Upper lobe of left lung (tissue), 6 donors: Measurements from ENCODE around the gene CDCA4. TPM values are rescaled to one million over a fixed set of nuclear protein-coding genes. Genes with fewer than 3 reads are reported as not detected.

ENCODE experiments used
- ATAC-seq, 2 donors: fragments of 200-7000 bp; cut with Tn5 transposase; one replicate each; pipeline ENCODE4 v1.9.1; 2022; ENCODE audit warnings: mild to moderate bottlenecking in 2 of 2, moderate library complexity in 2 of 2; ENCODE audit not compliant: low FRiP score in 2 of 2
- DNase-seq, 2 donors: peaks; one replicate each; pipeline ENCODE4 v3.0.0-alpha.2; 2019 to 2020
- H3K27ac ChIP-seq, 4 donors: fragments of 200-600 bp; sonication (generic); one replicate each; pipeline ENCODE4 v1.5.1; 2016 to 2019
- H3K27me3 ChIP-seq, 4 donors: fragments of 200-600 bp; sonication (generic); one replicate each; pipeline ENCODE4 v1.5.1; 2017 to 2019
- H3K36me3 ChIP-seq, 4 donors: fragments of 200-600 bp; sonication (generic); one replicate each; pipeline ENCODE4 v1.5.1; 2016 to 2019
- H3K4me1 ChIP-seq, 4 donors: fragments of 200-600 bp; sonication (generic); one replicate each; pipeline ENCODE4 v1.5.1; 2018 to 2019
- H3K4me3 ChIP-seq, 4 donors: fragments of 200-600 bp; sonication (generic); one replicate each; pipeline ENCODE4 v1.5.1; 2017 to 2019; ENCODE audit warnings: mild to moderate bottlenecking in 2 of 4, moderate library complexity in 1 of 4
- H3K9me3 ChIP-seq, 4 donors: fragments of 200-600 bp; sonication (generic); one replicate each; pipeline ENCODE4 v1.5.1; 2018 to 2019
- EP300 ChIP-seq, 4 donors: sonication (generic); formaldehyde crosslinking; IDR thresholded peaks; one replicate each; pipeline ENCODE4 v1.5.1; 2017; ENCODE audit warnings: antibody characterized with exemption in 4 of 4, control low read depth in 2 of 4
- POLR2A ChIP-seq, 4 donors: fragments of 450-650 bp; IDR thresholded peaks; one replicate each; pipeline ENCODE4 v1.5.1; 2016 to 2017; ENCODE audit warnings: antibody characterized with exemption in 4 of 4, mild to moderate bottlenecking in 2 of 4
- POLR2AphosphoS5 ChIP-seq, 2 donors: sonication (generic); formaldehyde crosslinking; IDR thresholded peaks; one replicate each; pipeline ENCODE4 v1.5.1; 2017; ENCODE audit warnings: antibody characterized with exemption in 2 of 2
- WGBS, 2 donors: methylation state at CpG; one replicate each; pipeline ENCODE4 v1.1.5; 2017 to 2018; 5-methylcytosine and 5-hydroxymethylcytosine counted together
- total RNA-seq, 6 donors: library from RNA; depleted of rRNA in 4 of 6; stranded (reverse); fragments of >200 nt in 4 of 6; gene quantifications; one replicate each; pipeline versions ENCODE4 v1.1.0 to v1.2.1, GENCODE V29; 2016 to 2021
- TF ChIP-seq, protein P1 (sequence below), 6 experiments: fragments of 450-650 bp in 4 of 6; fragments of 200-600 bp in 2 of 6; sonication (generic) in 2 of 6; IDR thresholded peaks; one replicate each; pipeline ENCODE4 v1.5.1; 2016 to 2019; ENCODE audit warnings: antibody characterized with exemption in 6 of 6
- donor health status: DM: no; HTN: no; CAD: no; lungs with moderate emphysema.
- donor health status: DM: no; HTN: yes; CAD: no; lungs with severe emphysema.

The CDCA4 gene
- total RNA-seq, 6 donors from 2014 or later, result 0.89 to 10.3 (median 6.6) TPM

DNA sequence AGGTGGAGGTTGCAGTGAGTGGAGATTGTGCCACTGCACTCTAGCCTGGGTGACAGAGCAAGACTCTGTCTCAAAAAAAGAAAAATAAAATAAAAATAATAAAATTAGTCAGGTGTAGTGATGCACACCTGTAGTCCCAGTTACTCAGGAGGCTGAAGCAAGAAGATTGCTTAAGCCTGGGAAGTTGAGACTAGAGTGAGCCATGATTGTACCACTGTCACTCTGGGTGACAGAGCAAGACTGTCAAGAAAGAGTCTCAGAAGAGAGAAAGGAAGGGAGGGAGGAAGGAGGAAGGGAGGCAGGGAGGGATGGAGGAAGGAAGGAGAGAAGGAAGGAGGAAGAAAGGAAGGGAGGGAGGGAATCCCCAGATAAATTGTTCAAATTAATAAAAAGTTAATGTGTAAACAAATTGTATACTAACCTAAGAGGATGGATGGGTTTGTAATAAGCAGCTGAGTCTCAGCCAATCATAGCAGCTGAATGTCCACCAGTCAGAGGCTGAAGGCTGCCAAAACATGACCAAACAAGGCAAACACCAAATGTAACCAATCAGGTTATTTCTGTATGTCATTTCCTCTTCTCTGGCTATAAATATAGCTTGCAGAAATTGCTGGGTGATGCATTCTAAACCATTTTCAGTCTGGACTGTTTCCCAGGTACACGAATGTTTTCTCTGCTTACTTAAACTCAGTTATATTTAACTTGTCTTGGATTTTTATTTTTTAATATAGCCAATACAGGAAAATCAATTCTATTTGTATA lies 6.1 kb upstream of the CDCA4 start:
- ATAC-seq (no peak), DNase-seq (no peak)
- no peak overlapping the region for H3K4me3 ChIP-seq
- H3K27ac ChIP-seq, result no peak overlapping the region
- H3K9me3 ChIP-seq, result no peaks in the 10 kb centered on the region
- H3K36me3 ChIP-seq, result no peaks in the 10 kb centered on the region
- peaks cover under 1 to 4% (median 2%) of the 10 kb centered on the region in 4 donors for H3K4me1 ChIP-seq
- no peak for TF ChIP-seq POLR2AphosphoS5 (IDR thresholded peaks at IDR 0.05)
- TF ChIP-seq, protein P1, sequence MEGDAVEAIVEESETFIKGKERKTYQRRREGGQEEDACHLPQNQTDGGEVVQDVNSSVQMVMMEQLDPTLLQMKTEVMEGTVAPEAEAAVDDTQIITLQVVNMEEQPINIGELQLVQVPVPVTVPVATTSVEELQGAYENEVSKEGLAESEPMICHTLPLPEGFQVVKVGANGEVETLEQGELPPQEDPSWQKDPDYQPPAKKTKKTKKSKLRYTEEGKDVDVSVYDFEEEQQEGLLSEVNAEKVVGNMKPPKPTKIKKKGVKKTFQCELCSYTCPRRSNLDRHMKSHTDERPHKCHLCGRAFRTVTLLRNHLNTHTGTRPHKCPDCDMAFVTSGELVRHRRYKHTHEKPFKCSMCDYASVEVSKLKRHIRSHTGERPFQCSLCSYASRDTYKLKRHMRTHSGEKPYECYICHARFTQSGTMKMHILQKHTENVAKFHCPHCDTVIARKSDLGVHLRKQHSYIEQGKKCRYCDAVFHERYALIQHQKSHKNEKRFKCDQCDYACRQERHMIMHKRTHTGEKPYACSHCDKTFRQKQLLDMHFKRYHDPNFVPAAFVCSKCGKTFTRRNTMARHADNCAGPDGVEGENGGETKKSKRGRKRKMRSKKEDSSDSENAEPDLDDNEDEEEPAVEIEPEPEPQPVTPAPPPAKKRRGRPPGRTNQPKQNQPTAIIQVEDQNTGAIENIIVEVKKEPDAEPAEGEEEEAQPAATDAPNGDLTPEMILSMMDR (IDR thresholded peaks at IDR 0.05), result no peak
- TF ChIP-seq POLR2A (IDR thresholded peaks at IDR 0.05), result no peak
- no peak for TF ChIP-seq EP300 (IDR thresholded peaks at IDR 0.05)
- WGBS, 2 donors, result 38 to 67% methylated on average over 1 of the region's 1 CpG
- no peaks in the 10 kb centered on the region for H3K27me3 ChIP-seq

DNA sequence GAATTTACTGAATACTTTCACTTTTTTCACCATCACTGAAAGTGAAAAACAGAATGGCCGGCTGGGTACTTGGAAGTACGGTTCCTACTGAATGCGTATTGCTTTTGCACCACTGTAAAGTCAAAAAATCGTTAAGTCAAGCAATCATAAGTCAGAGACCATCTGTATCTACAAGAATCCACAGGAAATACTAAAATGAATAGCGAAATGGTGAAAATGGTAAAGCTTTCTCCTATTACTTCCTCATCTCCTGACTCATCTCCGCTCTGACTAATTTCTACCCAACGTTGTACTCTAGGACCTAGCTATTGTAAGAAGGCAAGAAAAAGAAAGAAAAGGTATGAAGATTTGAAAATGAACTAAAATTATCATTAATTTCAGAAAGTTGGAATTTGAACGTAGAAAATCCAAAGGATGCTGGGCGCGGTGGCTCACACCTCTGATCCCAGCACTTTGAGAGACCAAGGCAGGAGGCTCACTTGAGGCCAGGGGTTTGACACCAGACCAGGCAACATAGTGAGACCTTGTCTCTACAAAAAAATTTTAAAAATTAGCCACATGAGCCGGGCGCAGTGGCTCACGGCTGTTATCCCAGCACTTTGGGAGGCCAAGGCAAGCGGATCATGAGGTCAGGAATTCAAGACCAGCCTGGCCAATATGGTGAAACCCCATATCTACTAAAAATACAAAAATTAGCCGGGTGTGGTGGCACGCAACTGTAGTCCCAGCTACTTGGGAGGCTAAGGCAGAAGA lies 5.3 kb upstream of the CDCA4 start:
- H3K9me3 ChIP-seq, result no peaks in the 10 kb centered on the region
- no peak for ATAC-seq
- H3K4me1 ChIP-seq, result peaks cover 6 to 12% (median 7%) of the 10 kb centered on the region in 4 donors
- no peak for DNase-seq
- H3K4me3 ChIP-seq, result no peak overlapping the region
- no peaks in the 10 kb centered on the region for H3K27me3 ChIP-seq
- WGBS, 2 donors, result 85 to 86% methylated on average over 16 of the region's 16 CpGs
- H3K36me3 ChIP-seq, result no peaks in the 10 kb centered on the region
- no peak overlapping the region for H3K27ac ChIP-seq
- no peak for TF ChIP-seq POLR2A (IDR thresholded peaks at IDR 0.05)
- TF ChIP-seq, protein P1 (IDR thresholded peaks at IDR 0.05), result no peak
- TF ChIP-seq EP300 (IDR thresholded peaks at IDR 0.05), result no peak
- TF ChIP-seq POLR2AphosphoS5 (IDR thresholded peaks at IDR 0.05), result no peak

DNA sequence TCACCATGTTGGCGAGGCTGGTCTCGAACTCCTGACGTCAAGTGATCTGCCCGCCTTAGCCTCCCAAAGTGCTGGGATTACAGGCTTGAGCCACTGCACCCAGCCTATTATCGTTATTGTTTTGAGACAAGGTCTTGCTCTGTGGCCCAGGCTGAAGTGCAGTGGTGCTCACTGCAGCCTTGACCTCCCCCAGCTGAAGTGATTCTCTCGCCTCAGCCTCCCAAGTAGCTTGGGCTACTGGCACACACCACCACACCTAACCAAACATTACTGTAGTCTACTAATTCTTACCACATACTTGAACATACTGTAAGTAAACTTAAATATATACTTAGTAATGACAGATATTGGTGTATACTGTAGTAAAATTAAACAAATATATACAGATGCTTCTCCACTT lies 4.5 kb upstream of the CDCA4 start:
- WGBS, 2 donors, result 98% methylated on average over 6 of the region's 6 CpGs
- H3K27ac ChIP-seq, result peak overlapping the region in 2 of 4 donors; percentile 27 to 67
- ATAC-seq, result no peak

DNA sequence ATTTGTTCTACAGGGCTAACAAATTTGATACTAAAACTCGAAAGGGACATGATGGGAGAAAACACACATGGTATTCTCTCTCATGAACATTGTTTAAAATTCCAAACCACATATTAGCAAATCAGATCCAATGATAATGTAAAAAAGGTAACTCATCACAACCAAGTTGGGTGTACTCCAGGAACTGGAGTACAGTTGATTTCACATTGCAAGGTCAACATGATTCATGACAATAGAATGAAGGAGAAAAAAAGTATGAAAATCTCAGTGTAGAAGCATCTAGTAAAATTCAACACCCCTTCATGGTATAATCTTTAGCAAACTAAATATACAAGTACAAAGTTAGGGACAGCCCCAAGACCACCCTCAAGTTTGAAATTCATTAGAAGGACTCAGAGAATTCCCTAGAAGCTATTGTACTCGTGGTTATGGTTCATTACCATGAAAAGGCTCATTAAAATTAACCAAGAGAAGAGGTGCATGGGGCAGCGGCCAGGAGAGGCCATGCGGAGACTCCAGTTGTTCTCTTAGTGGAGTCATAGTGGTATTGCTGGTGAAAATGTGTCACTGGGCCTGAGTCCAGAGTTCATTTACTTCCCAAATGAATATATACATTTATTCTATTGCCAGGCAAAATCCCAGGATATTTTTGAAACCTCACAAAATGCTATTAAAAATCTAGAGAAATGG lies 3.1 kb upstream of the CDCA4 start:
- Histone ChIP-seq H3K4me1 (peaks cover 19 to 27% (median 21%) of the 10 kb centered on the region in 4 donors), H3K27ac (peak overlapping the region in 3 of 4 donors; percentile 38 to 56 (median 49)), H3K9me3 (no peaks in the 10 kb centered on the region), H3K36me3 (no peaks in the 10 kb centered on the region), H3K27me3 (no peaks in the 10 kb centered on the region), H3K4me3 (no peak overlapping the region)
- 80 to 87% methylated on average over 4 of the region's 4 CpGs for WGBS, 2 donors
- DNase-seq, result no peak
- TF ChIP-seq EP300 (IDR thresholded peaks at IDR 0.05) (no peak), POLR2AphosphoS5 (IDR thresholded peaks at IDR 0.05) (no peak), POLR2A (IDR thresholded peaks at IDR 0.05) (no peak)
- TF ChIP-seq, protein P1 (IDR thresholded peaks at IDR 0.05), result no peak
- ATAC-seq, result no peak

More for the DNA sequence above, 4.5 kb upstream of the CDCA4 start:
- H3K27me3 ChIP-seq, result no peaks in the 10 kb centered on the region
- H3K36me3 ChIP-seq, result no peaks in the 10 kb centered on the region
- no peaks in the 10 kb centered on the region for H3K9me3 ChIP-seq
- TF ChIP-seq, protein P1 (IDR thresholded peaks at IDR 0.05), result no peak
- no peak for TF ChIP-seq POLR2A (IDR thresholded peaks at IDR 0.05)
- no peak for TF ChIP-seq POLR2AphosphoS5 (IDR thresholded peaks at IDR 0.05)
- no peak for TF ChIP-seq EP300 (IDR thresholded peaks at IDR 0.05)
- H3K4me3 ChIP-seq, result no peak overlapping the region
- DNase-seq, result no peak
- H3K4me1 ChIP-seq, result peaks cover 6 to 12% (median 7%) of the 10 kb centered on the region in 4 donors
